Measurements from ENCODE around the gene SMARCA2. TPM values are rescaled to one million over a fixed set of nuclear protein-coding genes. Genes with fewer than 3 reads are reported as not detected.

Gene SMARCA2
- total RNA-seq, 1 donor from 2014 or later: 160 TPM

- H3K27ac ChIP-seq: no peak overlapping the region
- DNase-seq (ENCODE audit: low spot score in 2 of 2): no peak
- no peaks in the 10 kb centered on the region for H3K27me3 ChIP-seq
- H3K4me1 ChIP-seq: no peaks in the 10 kb centered on the region
- intact Hi-C loops (cut with DNase I): no loop called here
- no peaks in the 10 kb centered on the region for H3K9me3 ChIP-seq
- H3K36me3 ChIP-seq: peaks cover 12 to 13% of the 10 kb centered on the region in 2 donors
- no peak overlapping the region for H3K4me3 ChIP-seq
- no peak for TF ChIP-seq CTCF (IDR thresholded peaks at IDR 0.05)
These were observed 159.2 kb downstream of the SMARCA2 start for GRCh38 chr9:2174306-2174705.

GRCh38 chr9:2174911-2175310 lies 159.8 kb downstream of the SMARCA2 start:
- Histone ChIP-seq H3K27ac (no peak overlapping the region), H3K36me3 (peaks cover 11 to 12% of the 10 kb centered on the region in 2 donors), H3K4me1 (no peaks in the 10 kb centered on the region), H3K9me3 (no peaks in the 10 kb centered on the region), H3K4me3 (no peak overlapping the region), H3K27me3 (no peaks in the 10 kb centered on the region)
- intact Hi-C loops (cut with DNase I): no loop called here
- DNase-seq (ENCODE audit: low spot score in 2 of 2): no peak
- TF ChIP-seq CTCF (IDR thresholded peaks at IDR 0.05): no peak

- no peak for TF ChIP-seq CTCF (IDR thresholded peaks at IDR 0.05)
- DNase-seq (ENCODE audit: low spot score in 2 of 2): no peak
- intact Hi-C loops (cut with DNase I): no loop called here
These were observed 162.0 kb downstream of the SMARCA2 start for GRCh38 chr9:2177121-2177520.

GRCh38 chr9:2178034-2178734 lies 163.0 kb downstream of the SMARCA2 start:
- Histone ChIP-seq H3K36me3 (peaks cover 0 to 15% of the 10 kb centered on the region in 2 donors), H3K4me1 (no peaks in the 10 kb centered on the region), H3K4me3 (no peak overlapping the region), H3K27ac (no peak overlapping the region), H3K9me3 (no peaks in the 10 kb centered on the region), H3K27me3 (no peaks in the 10 kb centered on the region)
- intact Hi-C loops (cut with DNase I): no loop called here
- no peak for TF ChIP-seq CTCF (IDR thresholded peaks at IDR 0.05)
- DNase-seq (ENCODE audit: low spot score in 2 of 2): no peak

More at GRCh38 chr9:2177121-2177520, 162.0 kb downstream of the SMARCA2 start:
- H3K27me3 ChIP-seq: no peaks in the 10 kb centered on the region
- no peak overlapping the region for H3K4me3 ChIP-seq
- no peaks in the 10 kb centered on the region for H3K4me1 ChIP-seq
- H3K9me3 ChIP-seq: no peaks in the 10 kb centered on the region
- peaks cover 0 to 12% of the 10 kb centered on the region in 2 donors for H3K36me3 ChIP-seq
- H3K27ac ChIP-seq: no peak overlapping the region

GRCh38 chr9:2179567-2179966 lies 164.4 kb downstream of the SMARCA2 start:
- no peak for DNase-seq (ENCODE audit: low spot score in 2 of 2)
- TF ChIP-seq CTCF (IDR thresholded peaks at IDR 0.05): no peak
- H3K4me3 ChIP-seq: no peak overlapping the region
- H3K27ac ChIP-seq: no peak overlapping the region
- no peaks in the 10 kb centered on the region for H3K27me3 ChIP-seq
- no peaks in the 10 kb centered on the region for H3K9me3 ChIP-seq
- H3K36me3 ChIP-seq: peaks cover 0 to 26% of the 10 kb centered on the region in 2 donors
- intact Hi-C loops (cut with DNase I): no loop called here
- no peaks in the 10 kb centered on the region for H3K4me1 ChIP-seq

Data from ascending aorta (tissue), 2 donors.